ENCODE measurements around the gene TRIO. TPM values are rescaled to one million over a fixed set of nuclear protein-coding genes. Genes with fewer than 3 reads are reported as not detected.

Gene TRIO
- total RNA-seq, 1 donor from 2014 or later, result 186 TPM

GRCh38 chr5:14438195-14438606, 295.1 kb downstream of the TRIO start:
- no peak for DNase-seq

DNA sequence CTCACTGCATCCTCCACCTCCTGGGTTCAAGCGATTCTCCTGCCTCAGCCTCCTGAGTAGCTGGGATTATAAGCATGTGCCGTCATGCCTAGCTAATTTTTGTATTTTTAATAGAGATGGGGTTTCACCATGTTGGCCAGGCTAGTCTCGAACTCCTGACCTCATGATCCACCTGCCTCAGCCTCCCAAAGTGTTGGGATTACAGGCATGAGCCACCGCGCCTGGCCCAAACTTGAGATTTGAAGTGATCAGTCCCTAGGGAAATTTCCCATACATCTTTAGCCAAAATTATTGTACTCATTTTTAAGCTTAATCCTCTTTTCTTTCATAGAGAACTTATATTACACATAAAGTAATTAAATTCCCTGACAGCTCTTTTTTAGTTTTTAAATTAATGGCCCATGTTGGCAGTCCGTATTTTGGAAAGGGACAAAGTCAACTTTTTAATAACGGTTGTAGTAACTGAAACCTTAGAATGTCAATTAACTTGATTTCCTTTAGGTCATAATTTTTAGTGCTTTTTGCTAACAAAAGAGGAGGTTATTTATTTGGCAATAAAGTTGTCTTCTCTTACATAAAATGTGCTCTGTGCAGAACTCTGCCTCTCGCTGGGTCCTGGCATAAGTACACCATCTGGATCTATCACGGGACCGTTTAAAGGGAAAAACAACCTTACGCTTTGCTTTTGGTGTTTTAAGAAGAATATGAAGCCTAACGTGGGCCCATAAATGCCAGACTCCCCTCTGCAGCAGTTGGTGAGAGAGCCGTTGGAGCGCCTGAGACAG, 296.1 kb downstream of the TRIO start:
- peak; percentile 74 for DNase-seq

DNA sequence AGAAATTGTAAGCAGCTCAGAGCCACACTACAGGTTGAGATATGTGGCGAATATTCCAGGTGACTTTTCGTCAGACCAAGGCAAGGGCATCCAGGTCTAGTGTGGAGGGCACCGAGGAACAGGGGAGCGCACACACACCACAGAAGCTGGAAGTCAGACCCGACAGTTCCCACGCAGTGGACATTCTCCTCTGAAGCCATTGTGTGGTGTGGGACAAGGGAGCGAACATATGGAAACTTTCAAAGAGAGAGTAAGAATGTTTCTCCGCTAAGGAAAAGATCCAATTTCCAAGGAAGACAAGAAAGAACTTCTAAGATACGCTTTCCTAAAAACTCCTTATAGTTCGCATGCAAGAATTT, 297.1 kb downstream of the TRIO start:
- DNase-seq, result no peak

DNA sequence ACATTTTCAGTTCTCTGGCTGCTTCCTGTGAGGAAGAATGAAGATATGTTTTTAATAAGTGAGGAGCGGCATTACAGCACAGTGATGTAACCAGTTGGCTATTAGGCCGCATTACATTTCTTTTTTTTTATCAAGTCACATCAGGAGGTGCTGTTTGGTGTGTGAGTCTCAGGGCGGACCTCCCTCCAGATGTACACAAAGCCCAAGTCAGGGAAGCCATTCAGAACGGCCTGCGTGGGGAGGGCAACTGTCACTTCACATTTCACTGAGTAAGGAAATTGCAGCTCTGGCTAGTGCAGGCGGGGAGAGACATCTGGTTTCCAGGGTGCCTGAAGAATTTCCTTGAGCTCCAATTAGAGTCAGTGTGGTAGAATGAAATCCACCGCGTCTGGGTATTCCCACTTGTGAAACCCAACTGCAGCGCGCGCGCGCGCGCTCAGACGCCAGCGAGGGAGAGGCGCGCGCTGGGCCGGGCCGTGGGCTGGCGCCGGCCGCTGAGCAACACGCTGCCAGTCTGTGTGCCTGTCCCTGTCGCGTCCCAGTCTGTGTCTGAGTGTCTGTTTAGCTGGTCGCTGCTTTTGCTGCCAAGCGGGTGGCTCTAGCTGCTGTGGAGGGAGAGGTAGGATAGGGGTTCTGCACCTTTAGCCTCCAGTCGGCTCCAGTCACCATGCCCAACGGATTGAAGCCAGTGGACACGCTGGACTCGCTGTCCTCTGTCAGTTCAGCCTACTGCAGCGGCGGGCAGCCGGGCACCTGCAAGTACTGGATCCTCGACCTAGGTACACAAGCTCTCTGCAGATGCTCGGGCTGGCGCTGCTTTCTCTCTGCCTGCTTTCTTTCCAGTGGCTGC, 297.7 kb downstream of the TRIO start:
- peak; percentile 99 for DNase-seq

- DNase-seq, result no peak
Measured at GRCh38 chr5:14441641-14442040, 298.5 kb downstream of the TRIO start.

- no peak for DNase-seq
Measured at GRCh38 chr5:14442536-14442935, 299.4 kb downstream of the TRIO start.

DNA sequence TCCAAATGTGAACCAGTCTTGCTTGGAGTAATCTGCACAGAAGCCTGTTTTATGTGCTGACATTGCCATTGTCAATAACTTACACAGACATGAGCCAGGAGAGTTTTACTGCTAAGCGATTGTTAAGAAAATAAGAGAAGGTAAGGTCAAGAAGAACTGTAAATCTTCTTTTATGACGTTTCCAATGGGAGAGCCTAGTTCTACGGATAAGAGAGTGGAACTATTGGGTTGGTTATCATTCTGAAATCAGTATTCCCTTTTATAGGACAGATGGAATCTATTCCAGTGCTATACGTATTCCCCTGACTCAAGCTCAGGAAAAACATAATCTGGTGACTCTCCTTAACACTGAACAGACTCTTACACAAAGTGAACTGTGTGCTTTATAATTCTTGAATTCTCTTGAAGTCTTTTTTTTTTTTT, 300.5 kb downstream of the TRIO start:
- DNase-seq, result peak; percentile 52

GRCh38 chr5:14444161-14444560, 301.0 kb downstream of the TRIO start:
- DNase-seq, result no peak

GRCh38 chr5:14445013-14445412, 301.9 kb downstream of the TRIO start:
- peak; percentile 66 for DNase-seq

DNA sequence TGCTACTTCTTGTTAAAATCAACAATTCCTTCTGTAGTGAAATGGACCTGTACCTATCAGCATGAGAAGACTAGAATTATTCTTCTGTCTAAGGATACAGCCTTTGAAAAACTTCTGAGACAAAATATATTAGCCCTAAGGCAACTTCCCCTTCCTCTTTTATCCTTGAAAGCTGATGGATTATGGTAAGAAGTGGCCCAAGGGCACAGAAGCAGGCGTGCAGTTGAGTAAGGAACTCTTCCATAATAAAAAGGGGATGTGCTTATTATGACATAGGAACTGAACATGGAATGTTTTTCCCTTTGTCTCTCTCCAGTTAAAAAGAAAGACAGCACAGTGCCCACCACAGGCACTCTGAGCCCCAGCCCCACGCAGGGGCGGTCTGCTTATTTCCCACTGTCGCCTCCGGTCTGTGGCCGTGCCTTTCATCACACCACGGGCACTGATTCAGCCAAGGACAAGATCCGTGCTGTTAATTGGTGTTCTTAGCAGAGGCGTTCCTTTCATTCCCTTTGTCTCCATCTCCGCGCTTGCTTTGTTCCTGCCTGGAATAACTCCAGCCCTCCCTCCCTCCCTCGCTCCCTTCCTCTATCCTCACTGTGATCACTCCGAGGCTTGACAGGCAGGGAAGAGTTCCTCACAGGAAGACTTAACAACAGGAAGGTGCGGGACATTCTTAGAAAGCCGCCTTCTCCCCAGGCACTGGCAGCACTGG, 302.6 kb downstream of the TRIO start:
- peak; percentile 39 for DNase-seq

DNA sequence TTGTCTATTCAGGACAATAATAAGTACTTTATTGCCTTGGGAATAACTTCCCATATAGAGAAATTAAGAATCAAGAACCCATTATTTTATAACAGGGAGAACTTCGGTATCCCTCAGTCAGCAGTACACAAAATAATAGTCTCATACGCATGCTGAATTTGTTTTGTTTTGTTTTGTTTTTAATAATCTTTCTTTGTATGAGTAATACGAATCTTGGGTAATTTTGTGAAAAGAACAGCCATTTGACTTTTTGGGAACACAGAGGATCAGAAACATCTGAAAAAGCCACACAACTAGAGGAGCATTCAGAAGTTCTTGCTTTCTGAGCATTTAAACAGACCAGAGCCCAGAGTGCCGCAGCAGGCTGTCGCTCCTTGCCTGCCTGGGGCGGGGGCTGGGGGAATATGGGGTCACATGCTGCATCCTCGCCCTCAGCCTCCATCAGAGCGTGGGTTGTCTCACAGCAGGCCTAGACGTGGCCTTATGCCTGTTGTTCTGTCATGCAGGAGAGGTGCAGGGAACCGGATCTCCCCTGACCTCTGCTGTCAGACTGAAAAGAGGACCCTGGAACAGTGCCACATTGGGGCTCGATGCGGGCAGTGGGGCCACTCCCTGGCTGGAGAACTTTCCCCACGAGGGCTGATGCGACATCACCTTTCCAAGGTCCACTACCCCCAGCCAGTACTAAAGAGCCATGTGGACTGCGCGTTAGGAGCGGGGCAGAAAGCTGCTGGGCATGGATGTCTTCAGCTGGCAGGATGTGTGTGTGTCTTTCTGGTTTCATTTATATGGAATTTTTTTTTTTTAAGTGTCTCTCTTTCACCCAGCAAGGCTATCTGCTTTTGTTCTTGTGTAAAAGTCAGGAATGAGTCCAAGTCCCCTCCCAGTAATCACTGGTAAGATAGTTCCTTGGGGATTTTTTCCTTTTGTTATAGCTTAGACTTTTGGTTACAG, 305.1 kb downstream of the TRIO start:
- DNase-seq, result peak; percentile 55

DNA sequence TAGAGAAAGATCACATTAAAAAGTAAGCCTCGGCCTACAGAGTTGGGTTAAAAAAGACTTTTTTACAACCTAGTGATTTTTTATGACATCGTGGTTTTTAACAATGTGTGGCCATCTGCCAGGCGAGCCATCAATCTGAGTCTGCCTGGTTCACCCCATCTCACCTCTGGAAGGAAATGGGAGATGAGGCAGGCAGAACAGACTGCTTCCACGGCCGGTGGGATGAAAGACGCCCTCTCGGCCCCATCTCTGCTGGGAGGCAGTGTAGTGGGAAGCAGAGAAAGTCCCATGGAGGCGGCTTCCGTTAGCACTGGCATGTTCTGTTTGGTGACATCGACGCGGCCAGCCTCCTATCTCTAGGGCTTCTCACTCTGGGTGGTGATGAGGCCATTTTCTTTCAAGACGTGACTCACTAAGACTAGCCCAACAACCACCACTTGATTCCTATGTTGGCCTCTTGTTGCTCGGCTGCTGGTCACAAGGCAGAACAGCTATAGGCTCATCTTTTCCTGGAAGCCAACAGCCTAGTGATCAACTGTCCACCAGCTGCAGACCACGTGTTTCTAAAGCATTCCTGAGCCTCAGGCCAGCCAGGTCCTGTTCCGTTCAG, 306.0 kb downstream of the TRIO start:
- peak; percentile 89 for DNase-seq

- peak; percentile 93 for DNase-seq
Measured at GRCh38 chr5:14450018-14450524, 306.9 kb downstream of the TRIO start.

GRCh38 chr5:14450742-14451141, 307.6 kb downstream of the TRIO start:
- no peak for DNase-seq

DNA sequence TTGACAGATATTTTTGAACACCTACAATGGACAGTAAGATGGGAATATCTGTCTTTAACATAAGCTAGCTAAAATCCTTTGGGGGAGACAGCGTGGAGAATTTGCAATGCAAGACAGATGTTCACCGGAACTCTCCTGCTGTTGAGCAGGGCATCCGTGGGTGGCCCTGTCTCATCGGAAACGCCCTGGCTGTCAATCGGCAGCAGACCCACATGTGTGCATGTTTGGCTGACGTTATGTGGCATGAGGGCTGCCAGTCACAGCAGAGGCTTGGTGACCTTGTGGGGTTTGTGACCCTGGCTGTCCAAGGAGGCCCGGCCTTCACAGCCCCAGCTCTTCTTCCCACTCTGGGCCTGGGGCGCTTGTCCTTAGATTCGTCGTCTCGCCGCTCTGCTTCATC, 308.7 kb downstream of the TRIO start:
- peak; percentile 49 for DNase-seq

GRCh38 chr5:14452685-14453454, 309.7 kb downstream of the TRIO start:
- DNase-seq, result peak; percentile 78

GRCh38 chr5:14453481-14453880, 310.3 kb downstream of the TRIO start:
- no peak for DNase-seq

DNA sequence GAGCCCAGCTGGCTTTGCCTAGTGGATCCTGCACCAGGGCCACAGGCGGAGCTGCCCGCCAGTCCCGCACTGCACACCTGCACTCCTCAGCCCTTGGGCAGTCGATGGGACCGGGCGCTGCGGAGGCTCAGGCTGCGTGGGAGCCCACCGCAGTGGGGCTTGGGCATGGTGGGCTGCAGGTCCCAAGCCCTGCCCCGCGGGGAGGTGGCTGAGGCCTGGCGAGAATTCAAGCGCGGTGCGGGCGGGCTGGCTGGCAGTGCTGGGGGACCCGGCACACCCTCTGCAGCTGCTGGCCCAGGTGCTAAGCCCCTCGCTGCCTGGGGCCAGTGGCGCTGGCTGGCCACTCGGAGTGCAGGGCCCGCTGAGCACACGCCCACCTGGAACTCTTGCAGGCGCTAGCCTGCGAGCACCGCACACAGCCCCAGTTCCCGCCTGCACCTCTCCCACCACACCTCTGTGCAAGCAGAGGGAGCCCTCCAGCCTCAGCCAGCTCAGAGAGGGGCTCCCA, 312.7 kb downstream of the TRIO start:
- DNase-seq, result no peak

- DNase-seq, result no peak
Measured at GRCh38 chr5:14457476-14457875, 314.3 kb downstream of the TRIO start.

GRCh38 chr5:14458414-14458813, 315.3 kb downstream of the TRIO start:
- no peak for DNase-seq

Measured in skin of body (tissue), 2 donors.